ENCODE measurements around the gene DEGS2.

DEGS2 gene

DNA sequence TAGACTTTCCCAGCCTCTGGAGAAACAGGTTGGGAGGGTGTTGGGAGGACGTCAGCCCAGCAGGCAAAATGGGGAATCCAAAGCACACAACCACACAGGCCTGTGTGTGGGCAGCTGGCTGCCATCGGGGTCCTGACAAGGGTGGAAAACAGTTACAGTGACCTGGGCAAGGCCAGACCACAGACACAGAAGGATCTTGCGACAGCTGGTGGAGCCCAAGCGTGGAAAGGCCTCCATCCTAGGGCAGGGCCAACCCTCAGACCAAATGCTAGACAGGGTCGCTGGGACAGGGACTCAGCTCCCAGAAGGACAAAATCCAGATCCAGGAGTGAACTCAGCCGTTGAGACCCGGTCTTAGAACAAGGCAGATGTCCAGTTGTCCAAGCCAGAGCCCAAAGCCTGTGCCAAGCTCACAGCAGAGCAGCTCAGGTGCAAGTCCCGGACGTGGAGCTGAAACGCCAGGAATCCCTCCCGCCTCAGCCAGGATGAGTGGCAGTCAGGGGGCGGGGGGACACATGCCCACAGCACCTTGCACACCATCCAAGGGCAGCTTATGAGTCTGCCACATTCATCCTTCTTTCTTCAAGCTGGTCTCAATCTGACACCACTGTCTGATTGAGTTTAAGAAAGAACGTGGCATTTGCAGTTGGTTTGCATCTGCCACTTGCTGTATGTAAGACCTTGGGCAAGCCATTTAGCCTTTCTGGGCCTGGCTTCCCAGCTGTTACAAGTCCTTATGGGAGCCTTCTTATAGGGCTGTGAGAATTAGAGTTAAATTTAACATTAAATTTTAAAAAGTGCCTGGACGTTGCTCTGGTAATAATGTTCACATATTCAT is 37.6 kb downstream of the DEGS2 start:
- DNase-seq: no peak
- Histone ChIP-seq H3K27ac (ENCODE audit: low read length) (no peak overlapping the region), H4K20me1 (ENCODE audit: insufficient read depth, low read length) (no peaks in the 10 kb centered on the region), H3K9me2 (replicated peaks; ENCODE audit: insufficient read depth, low read length) (no peaks in the 10 kb centered on the region), H3K4me2 (ENCODE audit: low read depth, low read length) (no peak overlapping the region), H3K79me2 (ENCODE audit: low read length) (no peaks in the 10 kb centered on the region), H3K27me3 (replicated peaks; ENCODE audit: insufficient read depth, low read length) (no peaks in the 10 kb centered on the region), H3K9me3 (replicated peaks; ENCODE audit: insufficient read depth, low read length) (no peaks in the 10 kb centered on the region), H2AFZ (ENCODE audit: low read length) (no peak overlapping the region), H3K36me3 (replicated peaks; ENCODE audit: insufficient read depth, low read length) (no peaks in the 10 kb centered on the region), H3K4me3 (ENCODE audit: low read length) (no peak overlapping the region), H3F3A (ENCODE audit: insufficient read depth, low read length) (no peaks in the 10 kb centered on the region), H3K4me1 (ENCODE audit: low read length) (no peaks in the 10 kb centered on the region), H3K9ac (ENCODE audit: low read length) (no peak overlapping the region)
- TF ChIP-seq CTCF (IDR thresholded peaks at IDR 0.05; ENCODE audit: low read length): no peak
- TF ChIP-seq EZH2 (optimal IDR thresholded peaks at IDR 0.05; ENCODE audit: low read depth, low read length): no peak
- no peak for TF ChIP-seq EZH2phosphoT487 (IDR thresholded peaks at IDR 0.05; ENCODE audit: low read length)

- H3K9me3 ChIP-seq (replicated peaks; ENCODE audit: insufficient read depth, low read length): no peaks in the 10 kb centered on the region
- no peaks in the 10 kb centered on the region for H3K79me2 ChIP-seq (ENCODE audit: low read length)
- H3K27me3 ChIP-seq (replicated peaks; ENCODE audit: insufficient read depth, low read length): no peaks in the 10 kb centered on the region
- no peak overlapping the region for H3K27ac ChIP-seq (ENCODE audit: low read length)
- TF ChIP-seq CTCF (IDR thresholded peaks at IDR 0.05; ENCODE audit: low read length): no peak
- TF ChIP-seq EZH2phosphoT487 (IDR thresholded peaks at IDR 0.05; ENCODE audit: low read length): no peak
- TF ChIP-seq EZH2 (optimal IDR thresholded peaks at IDR 0.05; ENCODE audit: low read depth, low read length): no peak
- no peak for DNase-seq
- H4K20me1 ChIP-seq (ENCODE audit: insufficient read depth, low read length): no peaks in the 10 kb centered on the region
- H3K36me3 ChIP-seq (replicated peaks; ENCODE audit: insufficient read depth, low read length): no peaks in the 10 kb centered on the region
- no peaks in the 10 kb centered on the region for H3K9me2 ChIP-seq (replicated peaks; ENCODE audit: insufficient read depth, low read length)
- no peak overlapping the region for H3K4me2 ChIP-seq (ENCODE audit: low read depth, low read length)
- no peaks in the 10 kb centered on the region for H3F3A ChIP-seq (ENCODE audit: insufficient read depth, low read length)
- H3K9ac ChIP-seq (ENCODE audit: low read length): no peak overlapping the region
- no peaks in the 10 kb centered on the region for H3K4me1 ChIP-seq (ENCODE audit: low read length)
- no peak overlapping the region for H2AFZ ChIP-seq (ENCODE audit: low read length)
- no peak overlapping the region for H3K4me3 ChIP-seq (ENCODE audit: low read length)
Observed at GRCh38 chr14:100120522-100121269, 38.7 kb downstream of the DEGS2 start.

DNA sequence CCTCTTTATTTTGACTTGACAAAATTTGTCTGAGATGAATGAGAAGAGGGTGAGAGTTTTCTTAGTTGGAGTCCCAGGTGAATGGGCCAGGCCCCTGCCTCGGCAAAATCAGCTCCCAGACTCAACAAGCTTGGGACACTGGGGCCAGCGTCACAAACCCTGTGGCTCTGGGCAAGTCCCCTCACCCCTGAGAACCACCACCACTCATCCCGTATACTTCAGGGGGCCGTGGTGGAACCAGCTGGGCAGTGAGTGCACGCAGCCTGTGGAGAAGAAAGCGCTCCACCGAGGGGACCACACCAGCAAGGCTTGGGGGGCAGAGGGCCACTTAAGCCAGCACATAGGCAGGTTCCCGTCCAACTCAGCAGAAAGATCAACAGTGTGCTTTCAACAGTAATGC is 40.2 kb downstream of the DEGS2 start:
- H3K9me3 ChIP-seq (replicated peaks; ENCODE audit: insufficient read depth, low read length): no peaks in the 10 kb centered on the region
- no peak for DNase-seq
- H3K36me3 ChIP-seq (replicated peaks; ENCODE audit: insufficient read depth, low read length): no peaks in the 10 kb centered on the region
- no peak overlapping the region for H3K27ac ChIP-seq (ENCODE audit: low read length)
- no peaks in the 10 kb centered on the region for H3K27me3 ChIP-seq (replicated peaks; ENCODE audit: insufficient read depth, low read length)
- no peaks in the 10 kb centered on the region for H3K9me2 ChIP-seq (replicated peaks; ENCODE audit: insufficient read depth, low read length)
- H3K9ac ChIP-seq (ENCODE audit: low read length): no peak overlapping the region
- H3F3A ChIP-seq (ENCODE audit: insufficient read depth, low read length): no peaks in the 10 kb centered on the region
- no peaks in the 10 kb centered on the region for H4K20me1 ChIP-seq (ENCODE audit: insufficient read depth, low read length)
- no peak for TF ChIP-seq EZH2 (optimal IDR thresholded peaks at IDR 0.05; ENCODE audit: low read depth, low read length)
- no peak for TF ChIP-seq EZH2phosphoT487 (IDR thresholded peaks at IDR 0.05; ENCODE audit: low read length)
- TF ChIP-seq CTCF (IDR thresholded peaks at IDR 0.05; ENCODE audit: low read length): no peak
- H3K4me1 ChIP-seq (ENCODE audit: low read length): no peaks in the 10 kb centered on the region
- H3K79me2 ChIP-seq (ENCODE audit: low read length): no peaks in the 10 kb centered on the region
- no peak overlapping the region for H3K4me2 ChIP-seq (ENCODE audit: low read depth, low read length)
- H3K4me3 ChIP-seq (ENCODE audit: low read length): no peak overlapping the region
- H2AFZ ChIP-seq (ENCODE audit: low read length): no peak overlapping the region
